ENCODE measurements around the gene B3GNT7. TPM values are rescaled to one million over a fixed set of nuclear protein-coding genes. Genes with fewer than 3 reads are reported as not detected.

Gene B3GNT7
- polyA plus RNA-seq, 1 donor (not counting 4 experiments of a cell fraction or from before 2014, with no cell fraction given) = not detected

DNA sequence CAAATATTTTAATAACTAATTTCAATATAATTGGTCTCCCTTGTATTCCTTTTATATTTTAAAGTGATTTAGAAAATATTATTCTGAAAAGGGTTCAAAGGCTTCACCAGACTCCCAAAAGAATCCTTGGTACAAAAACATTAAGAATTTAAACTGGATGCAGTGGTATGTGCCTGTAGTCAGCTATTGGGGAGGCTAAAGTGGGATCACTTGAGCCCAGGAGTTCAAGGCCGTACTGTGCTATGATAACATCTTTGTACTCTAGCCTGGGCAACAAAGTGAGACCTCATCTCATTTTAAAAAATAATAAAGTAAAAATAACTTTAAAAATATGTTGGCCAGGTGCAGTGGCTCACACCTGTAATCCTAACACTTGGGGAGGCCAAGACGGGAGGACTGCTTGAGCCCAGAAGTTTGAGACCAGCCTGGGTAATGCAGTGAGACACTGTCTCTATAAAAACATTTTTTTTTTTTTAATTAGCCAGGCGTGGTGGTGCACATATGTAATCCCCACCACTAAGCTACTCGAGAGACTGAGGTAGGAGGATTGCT is 54.1 kb downstream of the B3GNT7 start:
- Histone ChIP-seq H3K79me2 (ENCODE audit: control insufficient read depth, insufficient read depth, low read length) (no peaks in the 10 kb centered on the region), H2AFZ (ENCODE audit: control insufficient read depth, low read length) (no peak overlapping the region), H4K20me1 (ENCODE audit: control insufficient read depth, extremely low read depth, insufficient read depth, low read length) (peaks cover 3% of the 10 kb centered on the region), H3K4me3 (ENCODE audit: control insufficient read depth in 2 of 3, extremely low read depth in 1 of 3, insufficient read depth in 2 of 3, low read depth in 1 of 3, low read length in 3 of 3) (no peak overlapping the region), H3K9me3 (ENCODE audit: control insufficient read depth, low read depth, low read length) (no peaks in the 10 kb centered on the region), H3K4me1 (ENCODE audit: control insufficient read depth, extremely low read depth, insufficient read depth, low read length) (no peaks in the 10 kb centered on the region), H3K36me3 (ENCODE audit: control insufficient read depth in 2 of 2, extremely low read depth in 1 of 2, insufficient read depth in 2 of 2, low read length in 2 of 2) (peaks cover 14 to 17% of the 10 kb centered on the region in 2 experiments), H3K27me3 (ENCODE audit: control insufficient read depth, extremely low read depth, insufficient read depth, low read length) (no peaks in the 10 kb centered on the region), H3K27ac (ENCODE audit: control insufficient read depth, insufficient read depth, low read length) (no peak overlapping the region), H3K9ac (ENCODE audit: control insufficient read depth, extremely low read depth, insufficient read depth, low read length) (no peak overlapping the region), H3K4me2 (ENCODE audit: control insufficient read depth, extremely low read depth, insufficient read depth, low read depth, low read length) (no peak overlapping the region), H3K9me1 (ENCODE audit: control insufficient read depth, extremely low read depth, insufficient read depth, low read length) (no peaks in the 10 kb centered on the region)
- dilution Hi-C loops (cut with MboI; ENCODE audit: extremely low pct_ligation_motif_present, low sequenced_read_pairs) = no loop called here
- DNase-seq (ENCODE audit: low read depth, low spot score) = no peak
- TF ChIP-seq EZH2 (IDR thresholded peaks at IDR 0.05; ENCODE audit: low read length) = no peak
- TF ChIP-seq, protein P1, sequence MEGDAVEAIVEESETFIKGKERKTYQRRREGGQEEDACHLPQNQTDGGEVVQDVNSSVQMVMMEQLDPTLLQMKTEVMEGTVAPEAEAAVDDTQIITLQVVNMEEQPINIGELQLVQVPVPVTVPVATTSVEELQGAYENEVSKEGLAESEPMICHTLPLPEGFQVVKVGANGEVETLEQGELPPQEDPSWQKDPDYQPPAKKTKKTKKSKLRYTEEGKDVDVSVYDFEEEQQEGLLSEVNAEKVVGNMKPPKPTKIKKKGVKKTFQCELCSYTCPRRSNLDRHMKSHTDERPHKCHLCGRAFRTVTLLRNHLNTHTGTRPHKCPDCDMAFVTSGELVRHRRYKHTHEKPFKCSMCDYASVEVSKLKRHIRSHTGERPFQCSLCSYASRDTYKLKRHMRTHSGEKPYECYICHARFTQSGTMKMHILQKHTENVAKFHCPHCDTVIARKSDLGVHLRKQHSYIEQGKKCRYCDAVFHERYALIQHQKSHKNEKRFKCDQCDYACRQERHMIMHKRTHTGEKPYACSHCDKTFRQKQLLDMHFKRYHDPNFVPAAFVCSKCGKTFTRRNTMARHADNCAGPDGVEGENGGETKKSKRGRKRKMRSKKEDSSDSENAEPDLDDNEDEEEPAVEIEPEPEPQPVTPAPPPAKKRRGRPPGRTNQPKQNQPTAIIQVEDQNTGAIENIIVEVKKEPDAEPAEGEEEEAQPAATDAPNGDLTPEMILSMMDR (optimal IDR thresholded peaks at IDR 0.05 in 1 of 3, IDR thresholded peaks at IDR 0.05 in 1 of 3, conservative IDR thresholded peaks at IDR 0.05 in 1 of 3; ENCODE audit: extremely low read depth in 1 of 3, insufficient read depth in 2 of 3, low read length in 3 of 3) = no peak
- no peak for FAIRE-seq

DNA sequence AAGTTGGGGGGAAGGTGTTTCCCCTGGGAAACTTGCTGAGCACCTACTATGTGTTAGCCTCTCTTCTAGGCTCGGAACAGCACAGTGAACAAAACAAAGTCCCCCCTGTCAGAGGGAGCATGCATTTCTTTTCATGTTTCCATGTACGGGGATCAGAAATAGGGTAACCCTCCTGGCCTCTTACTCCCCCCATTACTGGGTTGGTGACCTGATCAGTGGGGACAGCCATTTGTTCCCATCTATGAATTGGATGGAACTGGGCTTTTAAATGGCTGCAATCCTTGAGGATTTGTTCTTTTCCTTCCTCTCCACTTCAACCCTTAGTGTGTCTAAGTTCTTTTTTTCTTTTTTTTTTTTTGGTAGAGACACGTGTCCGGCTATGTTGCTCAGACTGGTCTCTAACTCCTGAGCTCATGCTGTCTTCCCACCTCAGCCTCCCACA is 55.1 kb downstream of the B3GNT7 start:
- H3K4me3 ChIP-seq (ENCODE audit: control insufficient read depth in 2 of 3, extremely low read depth in 1 of 3, insufficient read depth in 2 of 3, low read depth in 1 of 3, low read length in 3 of 3) = no peak overlapping the region
- H3K9me1 ChIP-seq (ENCODE audit: control insufficient read depth, extremely low read depth, insufficient read depth, low read length) = no peaks in the 10 kb centered on the region
- FAIRE-seq (no peak), DNase-seq (ENCODE audit: low read depth, low spot score) (no peak)
- peaks cover 4% of the 10 kb centered on the region for H4K20me1 ChIP-seq (ENCODE audit: control insufficient read depth, extremely low read depth, insufficient read depth, low read length)
- H3K9me3 ChIP-seq (ENCODE audit: control insufficient read depth, low read depth, low read length) = no peaks in the 10 kb centered on the region
- H3K79me2 ChIP-seq (ENCODE audit: control insufficient read depth, insufficient read depth, low read length) = no peaks in the 10 kb centered on the region
- no peak overlapping the region for H3K9ac ChIP-seq (ENCODE audit: control insufficient read depth, extremely low read depth, insufficient read depth, low read length)
- H3K27me3 ChIP-seq (ENCODE audit: control insufficient read depth, extremely low read depth, insufficient read depth, low read length) = no peaks in the 10 kb centered on the region
- dilution Hi-C loops (cut with MboI; ENCODE audit: extremely low pct_ligation_motif_present, low sequenced_read_pairs) = no loop called here
- TF ChIP-seq, protein P1 (optimal IDR thresholded peaks at IDR 0.05 in 1 of 3, IDR thresholded peaks at IDR 0.05 in 1 of 3, conservative IDR thresholded peaks at IDR 0.05 in 1 of 3; ENCODE audit: extremely low read depth in 1 of 3, insufficient read depth in 2 of 3, low read length in 3 of 3) = no peak
- no peak for TF ChIP-seq EZH2 (IDR thresholded peaks at IDR 0.05; ENCODE audit: low read length)
- no peaks in the 10 kb centered on the region for H3K4me1 ChIP-seq (ENCODE audit: control insufficient read depth, extremely low read depth, insufficient read depth, low read length)
- H3K27ac ChIP-seq (ENCODE audit: control insufficient read depth, insufficient read depth, low read length) = no peak overlapping the region
- no peak overlapping the region for H2AFZ ChIP-seq (ENCODE audit: control insufficient read depth, low read length)
- peaks cover 21 to 25% of the 10 kb centered on the region in 2 experiments for H3K36me3 ChIP-seq (ENCODE audit: control insufficient read depth in 2 of 2, extremely low read depth in 1 of 2, insufficient read depth in 2 of 2, low read length in 2 of 2)
- no peak overlapping the region for H3K4me2 ChIP-seq (ENCODE audit: control insufficient read depth, extremely low read depth, insufficient read depth, low read depth, low read length)

Small RNA genes lying within 50 kb of the gene (small RNA-seq; reads per million reads assigned to genes)
- gene MIR4777 (ENCODE audit: insufficient read length in 3 of 3, low read depth in 3 of 3, low replicate concordance in 1 of 3) = 0 reads per million in 3 experiments

Other genes with a start within 250 kb of the B3GNT7 start
- gene ARMC9, start 197.1 kb upstream of the B3GNT7 start, polyA plus RNA-seq = 16.2 to 17.9 TPM (median 16.5 TPM) in 3 replicates
- gene NCL, start 68.8 kb downstream of the B3GNT7 start, polyA plus RNA-seq = 103 to 247 TPM (median 123 TPM) in 3 replicates
- not detected in 3 replicates for gene NMUR1, start 134.7 kb downstream of the B3GNT7 start, polyA plus RNA-seq
- gene TEX44, start 197.2 kb downstream of the B3GNT7 start, polyA plus RNA-seq = not detected in 3 replicates

Measured in keratinocyte (primary cell).